Mesenchymal stem cell (in vitro differentiated cells and primary cell): Measurements from ENCODE around the gene IZUMO3.

Source experiments
- DNase-seq: peaks from one replicate; pipeline ENCODE4 v3.0.0-alpha.2; 2013
- H2AFZ ChIP-seq: one replicate; pipeline ENCODE4 v1.6.1; 2013; ENCODE audit warnings: low read depth, mild to moderate bottlenecking, control low read depth, inconsistent platforms, low read length, moderate library complexity
- H2AK5ac ChIP-seq: 2 replicates; pipeline ENCODE4 v1.6.1; 2013; ENCODE audit warnings: low read length, moderate library complexity, mild to moderate bottlenecking, inconsistent platforms; ENCODE audit not compliant: severe bottlenecking
- H2BK120ac ChIP-seq: one replicate; pipeline ENCODE4 v1.6.1; 2013; ENCODE audit warnings: low read depth, mild to moderate bottlenecking, inconsistent platforms, low read length, moderate library complexity
- H2BK12ac ChIP-seq, 2 experiments: one replicate each; pipeline ENCODE4 v1.6.1; 2013; ENCODE audit warnings: inconsistent platforms in 2 of 2, low read length in 2 of 2, mild to moderate bottlenecking in 2 of 2, moderate library complexity in 2 of 2, control low read depth in 1 of 2
- H2BK15ac ChIP-seq: one replicate; pipeline ENCODE4 v1.6.1; 2013; ENCODE audit warnings: mild to moderate bottlenecking, low read depth, inconsistent platforms; ENCODE audit not compliant: poor library complexity, severe bottlenecking
- H2BK5ac ChIP-seq: 2 replicates; pipeline ENCODE4 v1.6.1; 2013; ENCODE audit warnings: low read depth, mild to moderate bottlenecking, low read length, control low read depth, inconsistent platforms; ENCODE audit not compliant: poor library complexity, severe bottlenecking
- H3K14ac ChIP-seq, 2 experiments: one replicate each; pipeline ENCODE4 v1.6.1; 2013; ENCODE audit warnings: inconsistent platforms in 2 of 2, low read length in 2 of 2, control low read depth in 1 of 2, mild to moderate bottlenecking in 1 of 2, moderate library complexity in 1 of 2
- H3K18ac ChIP-seq, 2 experiments: one replicate each; pipeline ENCODE4 v1.6.1; 2013; ENCODE audit warnings: inconsistent platforms in 2 of 2, low read length in 2 of 2, control low read depth in 1 of 2, low read depth in 1 of 2, mild to moderate bottlenecking in 1 of 2
- H3K23ac ChIP-seq, 2 experiments: one replicate each; pipeline ENCODE4 v1.6.1; 2013; ENCODE audit warnings: inconsistent platforms in 2 of 2, low read length in 2 of 2, mild to moderate bottlenecking in 2 of 2, moderate library complexity in 2 of 2, control low read depth in 1 of 2
- H3K27ac ChIP-seq: 2 replicates; pipeline ENCODE4 v1.5.1; 2013; ENCODE audit warnings: mild to moderate bottlenecking, moderate library complexity, low read length, control low read depth, inconsistent platforms; ENCODE audit not compliant: poor library complexity, severe bottlenecking
- H3K27me3 ChIP-seq, 2 experiments: 2 replicates each; pipeline versions ENCODE4 v1.6.1 to v1.7.0; 2013; ENCODE audit warnings: low read length in 2 of 2, mild to moderate bottlenecking in 2 of 2, moderate library complexity in 2 of 2, control low read depth in 1 of 2, inconsistent platforms in 1 of 2; ENCODE audit not compliant: control insufficient read depth in 1 of 2, insufficient read depth in 1 of 2
- H3K36me3 ChIP-seq, 2 experiments: 2 replicates each; pipeline versions ENCODE4 v1.6.1 to v1.7.0; 2013; ENCODE audit warnings: low read length in 2 of 2, control low read depth in 1 of 2, inconsistent platforms in 1 of 2, low read depth in 1 of 2, mild to moderate bottlenecking in 1 of 2; ENCODE audit not compliant: insufficient read depth in 2 of 2, control insufficient read depth in 1 of 2
- H3K4ac ChIP-seq, 2 experiments: one replicate each; pipeline ENCODE4 v1.6.1; 2013; ENCODE audit warnings: inconsistent platforms in 2 of 2, low read length in 2 of 2, mild to moderate bottlenecking in 2 of 2, moderate library complexity in 2 of 2, control low read depth in 1 of 2, low read depth in 1 of 2
- H3K4me1 ChIP-seq: 2 replicates; pipeline ENCODE4 v1.6.1; 2013; ENCODE audit warnings: low read depth, low read length, control low read depth; ENCODE audit not compliant: control insufficient read depth, insufficient read depth
- H3K4me2 ChIP-seq: 2 replicates; pipeline ENCODE4 v1.6.1; 2013; ENCODE audit warnings: low read length, mild to moderate bottlenecking, inconsistent platforms; ENCODE audit not compliant: poor library complexity, severe bottlenecking
- H3K4me3 ChIP-seq, 2 experiments: 2 replicates each; pipeline versions ENCODE4 v1.5.1 to v1.7.0; 2013; ENCODE audit warnings: low read length in 2 of 2, mild to moderate bottlenecking in 2 of 2, control low read depth in 1 of 2, low read depth in 1 of 2; ENCODE audit not compliant: insufficient read depth in 1 of 2
- H3K79me1 ChIP-seq: replicated peaks from 2 replicates; pipeline ENCODE4 v1.6.1; 2013; ENCODE audit warnings: mild to moderate bottlenecking, control low read depth, low read length, inconsistent platforms; ENCODE audit not compliant: poor library complexity, severe bottlenecking
- H3K9ac ChIP-seq: 2 replicates; pipeline ENCODE4 v1.7.0; 2013; ENCODE audit warnings: mild to moderate bottlenecking, low read length, moderate library complexity
- H3K9me3 ChIP-seq: 2 replicates; pipeline ENCODE4 v1.7.0; 2013; ENCODE audit warnings: mild to moderate bottlenecking, low read length; ENCODE audit not compliant: control insufficient read depth
- H4K8ac ChIP-seq: one replicate; pipeline ENCODE4 v1.6.1; 2013; ENCODE audit warnings: inconsistent platforms, mild to moderate bottlenecking, low read length, moderate library complexity
- H4K91ac ChIP-seq: one replicate; pipeline ENCODE4 v1.6.1; 2013; ENCODE audit warnings: mild to moderate bottlenecking, low read length, inconsistent platforms
- WGBS: methylation state at CpG from one replicate; pipeline ENCODE4 v1.1.7; 2013; ENCODE audit warnings: mixed read lengths; 5-methylcytosine and 5-hydroxymethylcytosine counted together

IZUMO3 gene

GRCh38 chr9:24516463-24516862 is 29.2 kb downstream of the IZUMO3 start:
- no peak overlapping the region for H3K4me3 ChIP-seq
- no peak overlapping the region for H4K91ac ChIP-seq
- no peak overlapping the region for H3K23ac ChIP-seq
- H3K27me3 ChIP-seq = no peaks in the 10 kb centered on the region
- no peak overlapping the region for H2AK5ac ChIP-seq
- no peak overlapping the region for H3K18ac ChIP-seq
- H3K4me2 ChIP-seq = no peak overlapping the region
- no peak overlapping the region for H2BK12ac ChIP-seq
- no peak overlapping the region for H4K8ac ChIP-seq
- no peaks in the 10 kb centered on the region for H3K79me1 ChIP-seq
- no peak overlapping the region for H3K27ac ChIP-seq
- H2BK15ac ChIP-seq = no peak overlapping the region
- H2BK120ac ChIP-seq = no peak overlapping the region
- no peak overlapping the region for H3K14ac ChIP-seq
- H3K9me3 ChIP-seq = peaks cover 7% of the 10 kb centered on the region
- no peaks in the 10 kb centered on the region for H3K4me1 ChIP-seq
- H2AFZ ChIP-seq = no peak overlapping the region
- no peak overlapping the region for H3K9ac ChIP-seq
- WGBS = 78% methylated on average over 3 of the region's 3 CpGs
- no peak overlapping the region for H2BK5ac ChIP-seq
- H3K4ac ChIP-seq = no peak overlapping the region
- no peak for DNase-seq
- H3K36me3 ChIP-seq = no peaks in the 10 kb centered on the region

- Histone ChIP-seq H3K18ac (no peak overlapping the region), H2BK5ac (no peak overlapping the region), H3K9me3 (peaks cover 9% of the 10 kb centered on the region), H3K27ac (no peak overlapping the region), H2BK12ac (no peak overlapping the region), H3K36me3 (no peaks in the 10 kb centered on the region), H3K4me2 (no peak overlapping the region), H3K79me1 (no peaks in the 10 kb centered on the region), H4K8ac (no peak overlapping the region), H3K27me3 (no peaks in the 10 kb centered on the region), H3K23ac (no peak overlapping the region), H3K4me1 (no peaks in the 10 kb centered on the region), H2BK120ac (no peak overlapping the region), H4K91ac (no peak overlapping the region), H3K9ac (no peak overlapping the region), H3K4ac (no peak overlapping the region), H2AK5ac (no peak overlapping the region), H3K14ac (no peak overlapping the region), H3K4me3 (no peak overlapping the region), H2BK15ac (no peak overlapping the region), H2AFZ (no peak overlapping the region)
- WGBS = 88% methylated on average over 3 of the region's 3 CpGs
- no peak for DNase-seq
Measured at GRCh38 chr9:24509850-24510249, 35.8 kb downstream of the IZUMO3 start.

- Histone ChIP-seq H2BK15ac (no peak overlapping the region), H2BK5ac (no peak overlapping the region), H4K91ac (no peak overlapping the region), H3K4ac (no peak overlapping the region), H3K23ac (no peak overlapping the region), H3K14ac (no peak overlapping the region), H2AK5ac (no peak overlapping the region), H3K9me3 (no peaks in the 10 kb centered on the region), H2BK12ac (no peak overlapping the region), H3K4me3 (no peak overlapping the region), H4K8ac (no peak overlapping the region), H2AFZ (no peak overlapping the region), H3K27ac (no peak overlapping the region), H3K27me3 (no peaks in the 10 kb centered on the region), H2BK120ac (no peak overlapping the region), H3K4me1 (no peaks in the 10 kb centered on the region), H3K18ac (no peak overlapping the region), H3K79me1 (no peaks in the 10 kb centered on the region), H3K36me3 (no peaks in the 10 kb centered on the region), H3K9ac (no peak overlapping the region), H3K4me2 (no peak overlapping the region)
- no peak for DNase-seq
- 92% methylated on average over 3 of the region's 3 CpGs for WGBS
Measured at GRCh38 chr9:24504521-24504920, 41.2 kb downstream of the IZUMO3 start.

- no peak overlapping the region for H3K4me3 ChIP-seq
- no peak overlapping the region for H3K9ac ChIP-seq
- no peak overlapping the region for H2AK5ac ChIP-seq
- no peak overlapping the region for H4K91ac ChIP-seq
- H3K4ac ChIP-seq = no peak overlapping the region
- no peak overlapping the region for H2BK120ac ChIP-seq
- H3K4me2 ChIP-seq = no peak overlapping the region
- WGBS = 89% methylated on average over 1 of the region's 1 CpG
- H3K23ac ChIP-seq = no peak overlapping the region
- H3K27me3 ChIP-seq = no peaks in the 10 kb centered on the region
- no peak overlapping the region for H3K27ac ChIP-seq
- no peak overlapping the region for H3K18ac ChIP-seq
- no peak for DNase-seq
- H2AFZ ChIP-seq = no peak overlapping the region
- H2BK12ac ChIP-seq = no peak overlapping the region
- H3K4me1 ChIP-seq = no peaks in the 10 kb centered on the region
- H2BK15ac ChIP-seq = no peak overlapping the region
- no peaks in the 10 kb centered on the region for H3K9me3 ChIP-seq
- no peak overlapping the region for H4K8ac ChIP-seq
- H3K79me1 ChIP-seq = no peaks in the 10 kb centered on the region
- H3K36me3 ChIP-seq = no peaks in the 10 kb centered on the region
- no peak overlapping the region for H3K14ac ChIP-seq
- H2BK5ac ChIP-seq = no peak overlapping the region
Measured at GRCh38 chr9:24502206-24502937, 43.3 kb downstream of the IZUMO3 start.
